HG03159 (cell line): ENCODE measurements around the gene RBM8A.
"Not testable (repeated sequence)": the region's sequence is repeated elsewhere in the genome, so short reads cannot be mapped to it uniquely, and the experiment has no call there.

Source experiments
- ATAC-seq: cut with Tn5 transposase; IDR thresholded peaks from one replicate; pipeline ENCODE4 v1.9.1; 2021; ENCODE audit warnings: mild to moderate bottlenecking, moderate library complexity; ENCODE audit not compliant: unreplicated experiment

The RBM8A gene

DNA sequence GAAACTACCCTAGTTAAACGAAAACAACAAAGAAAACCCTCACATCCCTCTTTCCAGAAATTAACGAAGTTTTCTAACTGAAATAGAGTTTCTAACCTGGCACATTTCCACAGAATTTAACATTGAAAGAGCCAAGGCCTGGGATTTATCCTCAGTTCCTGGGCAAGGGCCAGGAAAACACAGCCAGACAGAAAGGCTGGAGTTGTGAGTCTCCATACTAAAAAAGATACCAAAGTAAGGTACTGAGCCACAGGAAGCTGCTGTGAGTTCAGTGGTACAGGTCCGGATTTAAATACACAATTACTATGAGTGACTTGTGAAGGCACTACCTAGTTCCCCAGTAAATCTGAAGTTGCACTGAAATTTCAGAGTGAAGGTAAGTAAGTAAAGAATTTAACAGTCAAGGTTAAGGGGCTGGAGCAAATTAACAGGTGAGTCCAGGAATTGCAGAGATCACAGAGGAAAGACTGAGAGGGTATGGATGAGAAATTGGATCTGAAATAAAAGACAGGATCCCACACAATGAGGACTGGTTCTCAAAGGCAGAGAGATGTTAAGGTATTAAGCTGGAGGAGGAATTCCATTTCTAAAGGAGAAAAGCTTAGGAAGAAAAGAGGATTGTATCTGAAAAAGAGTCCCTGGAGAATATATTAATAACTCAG lies 29.6 kb upstream of the RBM8A start:
- ATAC-seq, result no peak

DNA sequence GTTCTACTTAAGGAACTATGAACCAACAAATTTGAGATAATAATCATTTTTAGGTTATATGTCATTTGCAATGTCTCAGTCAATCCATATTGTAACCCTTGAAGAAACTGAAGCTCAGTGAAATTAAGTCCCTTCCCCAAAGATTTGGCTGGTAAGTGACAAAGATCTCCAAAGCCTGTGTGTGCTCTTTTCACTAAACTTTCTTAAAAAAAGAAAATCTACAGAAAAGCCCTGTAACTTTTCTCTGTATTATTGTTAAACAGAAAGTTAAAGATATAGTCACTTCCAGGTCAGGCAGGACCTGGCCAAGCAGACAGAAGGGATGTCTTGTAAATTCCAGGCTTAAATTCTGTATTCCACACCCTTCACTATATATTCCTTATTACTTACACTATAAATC lies 29.1 kb upstream of the RBM8A start:
- no peak for ATAC-seq

DNA sequence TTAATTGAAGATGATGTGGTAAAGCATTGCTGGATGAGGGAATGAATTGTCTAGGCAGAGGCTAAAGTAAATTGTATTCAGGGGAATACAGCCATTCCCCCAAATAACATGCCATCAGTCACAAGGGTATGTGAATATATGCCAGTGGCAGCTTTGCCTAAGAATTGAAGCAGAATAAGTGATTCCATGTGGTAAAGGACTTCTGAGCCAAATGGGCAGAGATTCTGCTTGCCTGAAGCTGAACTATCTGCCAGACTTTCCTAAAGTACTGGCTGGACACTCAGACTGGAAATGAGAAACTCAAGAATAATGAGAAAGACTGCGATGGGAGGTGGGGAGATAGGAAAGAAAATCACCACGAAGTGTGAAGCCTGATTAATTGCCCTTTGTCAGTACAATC lies 28.2 kb upstream of the RBM8A start:
- ATAC-seq, result no peak

DNA sequence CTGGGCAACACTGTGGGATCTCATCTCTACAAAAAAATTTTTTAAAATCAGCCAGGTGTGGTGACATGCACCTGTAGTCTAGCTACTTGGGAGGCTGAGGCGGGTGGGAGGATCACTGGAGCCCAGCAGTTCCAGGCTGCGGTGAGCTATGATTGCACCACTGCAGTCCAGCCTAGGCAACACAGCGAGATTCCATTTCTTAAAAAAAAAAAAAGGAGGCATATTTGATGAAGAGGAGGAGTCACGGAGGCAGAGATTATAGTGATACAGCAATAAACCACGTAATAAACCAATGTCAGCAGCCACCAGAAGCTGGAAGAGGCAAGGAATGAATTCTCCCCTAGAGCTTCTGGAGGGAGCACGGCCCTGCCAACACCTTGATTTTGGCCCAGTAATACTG lies 26.6 kb upstream of the RBM8A start:
- ATAC-seq, result no peak

DNA sequence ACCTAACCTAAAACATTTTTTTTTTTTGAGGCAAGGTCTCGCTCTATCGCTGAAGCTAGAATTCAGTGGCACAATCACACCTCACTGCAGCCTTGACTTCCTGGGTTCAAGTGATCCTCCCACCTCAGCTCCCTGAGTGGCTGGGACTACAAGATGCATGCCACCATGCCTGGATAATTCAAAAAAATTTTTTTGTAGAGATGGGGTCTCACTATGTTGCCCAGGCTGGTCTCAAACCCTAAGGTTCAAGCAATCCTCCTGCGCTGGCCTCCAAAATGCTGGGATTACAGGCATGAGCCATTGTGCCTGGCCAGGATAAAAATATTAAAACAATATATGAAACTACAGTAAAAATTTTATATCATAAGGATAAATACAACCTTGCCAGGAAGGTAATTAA lies 25.6 kb upstream of the RBM8A start:
- no peak for ATAC-seq

DNA sequence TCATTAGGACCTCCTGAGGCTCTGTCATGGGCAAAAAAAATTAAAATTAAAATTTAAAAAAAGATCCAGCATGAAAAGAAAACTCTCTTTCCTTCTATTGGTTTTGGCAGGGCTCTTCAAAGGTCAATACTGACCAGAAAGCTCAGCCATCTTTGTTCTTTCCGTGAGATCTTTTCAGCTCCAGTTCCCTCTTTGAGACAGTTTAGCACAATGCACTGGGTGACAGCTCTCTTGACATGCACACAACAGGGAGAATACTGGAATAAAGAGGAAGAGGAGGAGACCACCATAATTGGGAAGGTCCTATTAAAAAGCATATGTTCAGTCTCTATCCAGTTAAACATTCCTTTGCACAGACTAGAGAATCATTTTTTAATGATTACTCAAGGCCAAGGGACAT lies 24.2 kb upstream of the RBM8A start:
- no peak for ATAC-seq

DNA sequence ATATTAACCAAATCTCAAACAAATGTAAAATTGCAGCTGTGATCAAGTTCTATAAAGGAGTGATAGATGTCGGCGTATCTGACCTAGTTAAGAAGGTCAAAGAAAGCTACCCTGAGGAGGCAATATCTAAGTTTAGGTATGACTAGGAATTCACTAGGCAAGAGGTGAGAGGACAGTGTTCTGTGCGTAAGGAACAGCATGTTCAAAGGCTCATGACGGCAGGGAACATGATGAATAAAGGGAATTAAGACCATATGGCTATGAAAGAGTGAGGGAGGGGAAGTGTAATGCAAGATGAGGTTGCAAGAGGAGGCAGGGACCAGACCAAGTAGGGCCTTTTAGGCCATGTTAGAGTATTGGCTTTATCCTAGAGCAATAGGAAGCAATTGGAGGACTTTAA lies 21.9 kb upstream of the RBM8A start:
- no peak for ATAC-seq

DNA sequence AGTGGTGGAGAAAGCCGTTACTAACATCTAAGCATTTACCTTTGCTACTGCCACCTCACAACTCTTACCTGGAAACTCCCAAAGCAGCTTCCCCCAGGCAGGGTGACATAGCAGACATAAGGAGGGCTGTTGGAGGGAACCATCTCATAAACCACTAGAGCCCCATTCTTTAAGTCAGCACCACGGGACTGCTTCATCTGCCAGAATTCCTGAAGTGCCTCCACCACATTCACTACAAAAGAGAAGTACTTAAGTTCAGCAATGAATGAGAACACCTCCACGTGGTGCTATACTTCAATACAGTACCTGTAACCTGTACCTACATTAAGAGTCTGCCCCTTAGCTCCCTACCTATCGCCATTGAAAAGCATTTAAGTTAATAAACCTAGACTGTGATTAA lies 20.3 kb upstream of the RBM8A start:
- ATAC-seq, result no peak

DNA sequence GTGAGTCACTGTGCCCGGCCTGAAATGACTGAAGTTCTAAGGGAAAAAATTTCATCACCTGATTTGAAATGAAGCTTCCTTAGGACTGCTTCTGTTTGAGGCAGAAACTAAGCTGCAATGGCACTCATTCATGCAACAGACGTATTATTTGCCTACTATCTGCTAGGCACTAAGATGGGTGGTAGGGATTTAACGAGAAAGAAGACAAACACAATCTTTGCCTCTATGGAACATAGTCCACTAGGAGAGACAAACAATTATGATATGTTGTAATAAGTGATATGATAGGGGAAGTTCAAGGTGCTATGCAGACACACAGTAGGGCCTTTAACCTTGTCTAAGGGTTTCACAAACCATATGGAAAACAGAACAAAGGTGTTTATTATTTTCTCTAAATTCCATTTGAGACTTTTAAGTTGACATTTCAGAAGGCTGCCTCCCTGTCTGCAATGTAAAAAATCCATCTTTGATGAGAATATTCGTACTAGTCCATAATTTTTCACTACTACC lies 19.2 kb upstream of the RBM8A start:
- no peak for ATAC-seq

DNA sequence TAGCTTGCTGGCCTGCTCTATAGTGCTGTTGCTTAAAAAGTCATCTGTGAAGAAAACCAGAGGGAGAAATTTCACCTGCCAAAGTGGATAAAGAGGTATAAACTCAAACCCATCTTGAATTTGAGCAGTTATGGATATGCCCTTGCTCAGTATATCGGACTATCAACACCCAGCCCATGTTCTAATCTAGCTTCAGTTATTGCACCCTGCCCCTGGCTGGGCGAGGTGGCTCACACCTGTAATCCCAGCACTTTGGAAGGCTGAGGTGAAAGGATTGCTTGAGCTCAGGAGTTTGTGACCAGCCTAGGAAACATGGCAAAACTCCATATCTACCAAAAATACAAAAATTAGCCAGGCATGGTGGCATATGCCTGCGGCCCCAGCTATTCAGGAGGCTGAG lies 17.2 kb upstream of the RBM8A start:
- ATAC-seq, result no peak

DNA sequence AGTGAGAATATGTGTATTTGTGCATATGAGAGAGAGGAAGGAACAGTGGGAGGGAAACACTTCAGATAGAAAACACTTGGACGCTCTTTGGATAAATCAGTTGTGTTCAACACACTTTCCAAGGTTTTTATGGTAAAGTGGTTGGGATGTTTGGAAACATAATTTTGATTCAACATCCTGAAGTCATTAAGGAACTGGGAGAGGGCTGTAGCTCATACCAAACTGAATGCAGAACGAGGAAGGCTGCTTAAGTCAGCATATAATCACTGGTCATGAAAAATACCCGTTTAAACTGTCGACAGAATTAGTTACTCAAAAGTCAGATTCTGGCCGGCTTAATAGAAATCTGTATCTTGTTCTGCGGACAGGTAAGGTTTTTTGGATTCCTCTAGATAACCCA lies 15.6 kb upstream of the RBM8A start:
- no peak for ATAC-seq

DNA sequence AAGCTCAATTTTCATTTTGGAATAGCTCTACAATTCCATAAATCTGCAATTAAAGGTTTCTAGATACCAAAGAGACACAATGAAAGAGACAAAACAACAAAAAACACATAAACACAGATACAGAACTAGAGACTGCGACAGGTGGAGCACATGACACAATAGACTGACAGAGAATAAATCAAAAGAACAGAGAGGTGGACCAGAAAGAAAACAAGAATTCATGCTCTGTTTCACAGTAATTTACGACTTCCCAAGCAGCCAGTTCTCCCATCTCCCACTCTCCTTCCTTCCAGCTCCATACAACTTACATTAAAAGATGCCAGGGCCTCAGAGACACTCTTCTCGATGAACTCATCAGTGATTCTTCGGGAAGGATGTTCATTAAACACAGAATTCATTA lies 15.1 kb upstream of the RBM8A start:
- no peak for ATAC-seq

DNA sequence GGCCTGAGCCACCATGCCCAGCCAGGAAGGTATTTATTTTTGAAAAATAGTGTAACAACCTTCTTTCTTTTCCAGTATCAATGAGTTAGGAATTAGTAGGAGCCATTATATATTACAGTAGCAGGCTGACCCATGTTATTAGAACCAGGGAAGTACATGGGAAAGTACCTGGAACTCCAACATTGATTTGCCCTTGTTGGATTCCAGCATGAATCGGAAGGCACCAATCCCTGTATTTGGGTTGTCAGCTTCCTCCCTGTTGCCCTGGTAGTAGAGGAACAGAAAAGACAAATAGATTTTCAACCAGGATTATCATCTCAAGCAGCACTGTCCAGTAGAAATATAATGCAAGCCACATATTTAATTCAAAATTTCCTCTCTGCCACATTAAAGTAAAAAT lies 10.2 kb upstream of the RBM8A start:
- no peak for ATAC-seq

DNA sequence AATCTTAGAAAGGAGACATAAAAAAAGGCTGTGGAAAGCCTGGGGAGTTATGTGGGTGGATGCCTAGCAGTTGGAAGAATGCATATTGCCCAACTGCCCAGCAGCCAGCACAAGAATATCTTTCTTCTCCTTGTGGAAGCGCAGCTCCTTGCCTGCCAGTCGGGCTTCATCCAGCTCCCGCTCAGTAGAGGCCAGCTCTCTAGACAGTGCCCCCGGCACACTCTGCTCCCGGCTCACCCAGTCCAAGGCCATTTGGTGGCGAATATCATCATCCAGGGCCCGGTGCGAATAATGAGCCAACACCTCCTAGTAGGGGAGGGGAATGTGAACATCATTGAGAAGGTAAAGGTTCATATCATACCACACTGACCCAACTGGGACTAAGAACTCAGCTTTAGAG lies 9.0 kb upstream of the RBM8A start:
- no peak for ATAC-seq

DNA sequence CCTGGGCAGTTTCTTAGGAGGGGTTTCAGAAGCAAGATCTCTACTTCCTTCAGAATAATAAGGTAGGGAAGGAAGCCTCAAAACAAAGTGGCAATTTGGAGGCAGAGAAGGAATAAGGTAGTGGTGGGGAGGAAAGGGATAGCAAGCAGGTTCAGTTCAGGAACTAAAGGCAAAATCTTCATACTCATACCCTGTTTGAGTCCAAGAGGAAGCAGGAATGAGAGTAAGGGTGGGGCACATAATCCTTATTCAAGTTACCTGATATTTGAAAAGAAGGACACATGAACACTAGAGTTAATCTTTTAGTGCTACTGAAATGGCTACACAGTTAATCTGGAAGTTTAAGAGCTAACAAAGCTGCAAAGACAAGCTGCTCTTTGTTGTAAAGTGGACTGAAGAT lies 8.4 kb upstream of the RBM8A start:
- no peak for ATAC-seq

DNA sequence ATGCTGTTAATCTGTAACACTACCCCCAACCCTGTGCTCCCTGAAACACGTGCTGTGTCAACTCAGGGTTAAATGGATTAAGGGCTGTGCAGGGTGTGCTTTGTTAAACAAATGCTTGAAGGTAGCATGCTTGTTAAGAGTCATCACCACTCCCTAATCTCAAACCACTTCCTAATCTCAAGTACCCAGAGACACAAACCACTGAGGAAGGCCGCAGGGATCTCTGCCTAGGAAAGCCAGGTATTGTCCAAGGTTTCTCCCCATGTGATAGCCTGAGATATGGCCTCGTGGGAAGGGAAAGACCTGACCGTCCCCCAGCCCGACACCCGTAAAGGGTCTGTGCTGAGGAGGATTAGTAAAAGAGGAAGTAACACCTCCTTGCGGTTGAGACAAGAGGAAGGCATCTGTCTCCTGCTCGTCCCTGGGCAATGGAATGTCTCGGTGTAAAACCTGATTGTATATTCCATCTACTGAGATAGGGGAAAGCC lies 5.3 kb upstream of the RBM8A start:
- ATAC-seq, result not testable (repeated sequence)

DNA sequence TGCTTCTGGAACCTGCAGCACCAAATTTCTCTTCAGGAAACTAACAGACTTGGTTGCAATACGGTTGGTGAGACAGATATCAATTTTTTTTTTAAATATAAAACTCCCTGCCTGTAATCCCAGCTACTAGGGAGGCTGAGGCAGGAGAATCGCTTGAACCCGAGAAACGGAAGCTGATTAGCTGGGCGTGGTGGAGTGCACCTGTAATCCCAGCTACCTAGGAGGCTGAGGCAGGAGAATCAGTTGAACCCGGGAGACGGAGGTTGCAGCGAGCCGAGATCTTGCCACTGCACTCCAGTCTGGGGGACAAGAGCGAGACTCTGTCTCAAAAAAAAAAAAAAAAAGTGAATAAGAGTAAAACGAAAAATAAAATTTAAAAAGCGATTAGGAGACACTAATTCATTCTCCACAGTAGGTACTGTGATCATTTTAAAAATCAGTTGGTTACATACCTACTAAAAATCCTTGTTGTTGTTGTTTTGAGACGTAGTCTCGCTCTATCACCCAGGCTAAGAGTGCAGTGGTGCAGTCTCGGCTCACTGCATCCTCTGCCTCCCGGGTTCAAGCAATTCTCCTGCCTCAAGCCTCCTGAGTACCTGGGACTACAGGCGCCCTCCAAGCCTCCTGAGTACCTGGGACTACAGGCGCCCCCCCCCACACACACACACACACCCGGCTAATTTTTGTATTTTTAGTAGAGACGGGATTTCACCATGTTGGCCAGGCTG lies 796 bp upstream of the RBM8A start:
- ATAC-seq, result no peak

DNA sequence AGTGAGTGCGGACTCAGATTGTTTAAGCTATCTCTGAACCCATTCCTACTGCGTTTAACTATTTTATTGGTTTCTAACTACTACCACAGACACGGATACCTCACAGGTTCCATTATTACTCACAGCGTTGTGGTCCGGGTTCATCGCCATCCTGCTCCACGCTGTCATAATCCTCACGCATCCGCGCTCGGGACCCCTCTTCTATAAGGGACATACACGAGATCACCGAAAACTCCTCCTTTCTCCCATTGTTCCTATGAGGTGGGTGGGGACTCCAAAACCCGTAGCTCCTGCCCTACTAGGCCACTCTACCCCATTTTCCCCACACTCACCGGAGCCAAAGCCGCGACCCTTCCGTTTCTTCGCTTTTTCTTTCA lies 610 bp downstream of the RBM8A start:
- peak; percentile 10 for ATAC-seq

DNA sequence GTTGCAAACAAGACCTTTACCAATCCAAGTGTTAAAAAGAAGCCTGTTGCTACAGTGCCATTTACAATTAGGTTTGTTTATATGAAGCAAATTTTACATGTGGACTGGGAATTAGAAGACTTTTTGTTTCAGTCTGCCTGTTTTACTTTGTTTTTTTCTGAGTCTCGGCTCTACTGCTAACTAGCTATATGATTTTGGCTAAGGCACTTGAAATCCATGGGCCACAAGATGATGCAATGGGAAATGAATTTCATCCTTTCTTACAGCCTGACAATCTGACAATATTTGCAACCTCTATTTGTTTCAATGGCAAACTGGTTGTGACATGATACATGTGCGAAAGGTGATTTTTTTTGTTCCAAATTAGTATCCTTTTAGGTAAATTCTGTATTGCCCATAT lies 5.0 kb downstream of the RBM8A start:
- no peak for ATAC-seq

DNA sequence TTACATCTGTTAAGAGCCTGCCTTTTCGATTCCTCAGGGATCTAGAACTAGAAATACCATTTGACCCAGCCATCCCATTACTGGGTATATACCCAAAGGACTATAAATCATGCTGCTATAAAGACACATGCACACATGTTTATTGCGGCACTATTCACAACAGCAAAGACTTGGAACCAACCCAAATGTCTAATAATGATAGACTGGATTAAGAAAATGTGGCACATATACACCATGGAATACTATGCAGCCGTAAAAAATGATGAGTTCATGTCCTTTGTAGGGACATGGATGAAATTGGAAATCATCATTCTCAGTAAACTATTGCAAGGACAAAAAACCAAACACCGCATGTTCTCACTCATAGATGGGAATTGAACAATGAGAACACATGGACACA lies 7.0 kb downstream of the RBM8A start:
- not testable (repeated sequence) for ATAC-seq

DNA sequence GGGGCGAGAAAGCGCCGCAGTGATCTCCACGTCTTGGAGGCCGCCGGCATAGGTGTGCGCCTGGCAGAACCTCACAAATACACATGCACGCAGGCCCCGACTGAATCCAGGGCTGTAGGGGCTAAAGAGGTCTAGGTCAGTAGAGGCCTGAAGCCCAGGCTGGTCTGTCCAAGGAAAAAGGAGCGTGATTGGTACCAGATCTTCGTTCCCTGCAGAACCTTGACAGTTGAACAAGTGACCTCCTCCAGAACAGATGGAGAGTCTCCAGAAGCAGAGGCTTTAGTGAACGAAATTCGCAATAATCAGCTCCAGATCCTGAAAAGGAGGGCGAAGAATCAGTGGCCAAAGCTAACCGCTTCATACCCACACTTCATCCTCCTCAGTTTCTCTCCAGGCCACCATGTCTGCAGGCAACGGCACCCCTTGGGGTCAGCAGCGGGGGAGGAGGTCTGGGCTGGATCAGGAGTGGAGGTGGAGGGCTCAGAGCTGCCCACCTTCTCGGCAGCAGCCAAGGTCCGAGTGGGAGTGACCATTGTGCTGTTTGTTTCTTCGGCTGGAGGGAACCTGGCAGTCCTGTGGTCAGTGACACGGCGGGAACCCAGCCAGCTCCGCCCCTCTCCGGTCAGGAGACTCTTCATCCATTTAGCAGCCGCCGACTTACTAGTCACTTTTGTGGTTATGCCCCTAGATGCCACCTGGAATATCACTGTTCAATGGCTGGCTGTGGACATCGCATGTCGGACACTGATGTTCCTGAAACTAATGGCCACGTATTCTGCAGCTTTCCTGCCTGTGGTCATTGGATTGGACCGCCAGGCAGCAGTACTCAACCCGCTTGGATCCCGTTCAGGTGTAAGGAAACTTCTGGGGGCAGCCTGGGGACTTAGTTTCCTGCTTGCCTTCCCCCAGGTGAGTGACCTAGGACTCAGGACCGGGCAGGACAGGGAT lies 8.0 kb downstream of the RBM8A start:
- ATAC-seq, result no peak
